ENCODE data around the gene GRHL1. TPM values are rescaled to one million over a fixed set of nuclear protein-coding genes. Genes with fewer than 3 reads are reported as not detected.

The GRHL1 gene
- total and polyA plus RNA-seq, 9 of the 15 experiments (the other 6 are each of a cell fraction or from before 2014, with no cell fraction given): 1.7 to 6.1 (median 4.7) TPM

GRCh38 chr2:9967053-9967775 lies 15.7 kb downstream of the GRHL1 start (continued):
- no peak for TF ChIP-seq ZNF407 (IDR thresholded peaks at IDR 0.05; ENCODE audit: low read depth)
- no peak for TF ChIP-seq HNRNPH1 (optimal IDR thresholded peaks at IDR 0.05; ENCODE audit: low read depth, low read length)
- no peak for TF ChIP-seq ZNF518B (CRISPR knock-in tag; IDR thresholded peaks at IDR 0.05)

Measured in K562 (cell line).